ENCODE data around the gene PRR35.

GRCh38 chr16:600781-601180 lies 40.6 kb downstream of the PRR35 start:
- peak in 1 of 2 donors; percentile 21 for TF ChIP-seq CTCF (IDR thresholded peaks at IDR 0.05; ENCODE audit: extremely low read depth in 1 of 2, insufficient read depth in 1 of 2, low read depth in 1 of 2, low read length in 2 of 2)
- no peak for TF ChIP-seq GATA2 (IDR thresholded peaks at IDR 0.05; ENCODE audit: insufficient read depth, insufficient read length, low read depth, low read length)
- TF ChIP-seq POLR2A (IDR thresholded peaks at IDR 0.05; ENCODE audit: low read depth, low read length), result no peak

Data from endothelial cell of umbilical vein (primary cell).